NT2/D1 (cell line): ENCODE measurements around the gene SLC9A2.

Experiments used
- DNase-seq: peaks from one replicate; pipeline ENCODE4 v3.0.0-alpha.2; 2011; ENCODE audit warnings: low read depth, low spot score
- H3K27me3 ChIP-seq: 2 replicates; pipeline ENCODE4 v1.6.0; 2011; ENCODE audit warnings: mild to moderate bottlenecking; ENCODE audit not compliant: insufficient read length, insufficient read depth
- H3K36me3 ChIP-seq: 2 replicates; pipeline ENCODE4 v1.6.1; 2011; ENCODE audit warnings: mild to moderate bottlenecking, low read length, mixed read lengths; ENCODE audit not compliant: insufficient read depth, insufficient read length
- H3K4me1 ChIP-seq: 2 replicates; pipeline ENCODE4 v1.5.1; 2011; ENCODE audit not compliant: insufficient read depth, insufficient read length
- H3K4me3 ChIP-seq: 2 replicates; pipeline ENCODE4 v1.5.1; 2011; ENCODE audit warnings: low read depth; ENCODE audit not compliant: insufficient read length
- H3K9ac ChIP-seq: 2 replicates; pipeline ENCODE4 v1.6.0; 2011; ENCODE audit warnings: low read depth; ENCODE audit not compliant: insufficient read length
- H3K9me3 ChIP-seq: 2 replicates; pipeline ENCODE4 v1.5.1; 2011; ENCODE audit warnings: mild to moderate bottlenecking, low read length; ENCODE audit not compliant: insufficient read depth
- SUZ12 ChIP-seq: IDR thresholded peaks from 2 replicates; pipeline ENCODE4 v1.6.1; 2011; ENCODE audit not compliant: insufficient read length, insufficient read depth; ENCODE audit errors: extremely low read depth
- YY1 ChIP-seq: IDR thresholded peaks from 2 replicates; pipeline ENCODE4 v1.6.1; 2011; ENCODE audit not compliant: insufficient read length, insufficient read depth
- ZNF274 ChIP-seq: IDR thresholded peaks from 2 replicates; pipeline ENCODE4 v1.6.1; 2011; ENCODE audit warnings: mild to moderate bottlenecking, low read depth, low read length

SLC9A2 gene

DNA sequence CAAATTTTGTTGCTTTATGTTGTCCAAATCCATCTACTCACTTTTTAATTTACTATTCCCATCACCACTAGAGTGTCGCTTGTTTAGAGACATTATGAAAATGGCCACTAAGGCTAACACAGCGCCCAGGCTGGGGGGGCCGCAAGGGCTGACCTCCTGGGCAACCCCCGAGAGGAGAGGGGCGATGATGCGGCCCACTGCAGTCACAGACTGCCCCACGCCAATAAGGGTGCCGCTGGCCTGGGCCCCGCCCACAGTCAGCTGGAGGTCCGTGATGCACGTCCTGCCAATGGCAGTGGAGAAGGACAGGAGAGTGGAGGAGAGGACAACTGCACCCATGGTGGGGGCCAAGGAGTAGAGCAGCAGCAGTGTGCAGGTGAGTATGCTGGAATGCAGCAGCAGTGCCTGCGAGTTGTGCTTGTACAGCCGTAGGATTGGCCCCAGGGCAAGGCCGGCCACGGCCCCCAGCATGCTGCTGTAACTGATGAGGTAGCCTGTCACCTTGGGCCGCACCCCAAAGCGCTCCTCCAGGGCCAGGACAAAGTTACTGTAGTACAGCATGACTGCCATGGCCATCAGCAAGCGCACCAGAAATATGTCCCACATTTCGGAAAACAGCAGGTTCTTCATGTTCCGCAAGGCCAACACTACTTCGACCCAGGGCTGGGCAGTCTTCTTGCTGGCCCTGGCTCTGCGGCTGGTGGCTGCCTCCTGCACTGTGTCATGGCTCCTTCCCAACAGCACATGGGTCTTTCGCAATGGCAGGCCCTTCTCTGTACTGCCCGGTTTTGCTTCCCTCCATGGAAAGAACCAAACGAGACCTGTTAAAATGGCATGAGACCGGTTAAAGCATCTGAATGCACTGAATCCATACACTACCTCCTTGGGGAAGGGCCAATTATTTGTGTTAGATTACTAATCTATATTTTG is 99.3 kb downstream of the SLC9A2 start:
- no peaks in the 10 kb centered on the region for H3K27me3 ChIP-seq
- no peak for TF ChIP-seq ZNF274
- no peak for TF ChIP-seq YY1
- H3K4me1 ChIP-seq, result no peaks in the 10 kb centered on the region
- no peak overlapping the region for H3K4me3 ChIP-seq
- no peak overlapping the region for H3K9ac ChIP-seq
- H3K36me3 ChIP-seq, result peaks cover 75% of the 10 kb centered on the region
- no peaks in the 10 kb centered on the region for H3K9me3 ChIP-seq
- DNase-seq, result no peak

DNA sequence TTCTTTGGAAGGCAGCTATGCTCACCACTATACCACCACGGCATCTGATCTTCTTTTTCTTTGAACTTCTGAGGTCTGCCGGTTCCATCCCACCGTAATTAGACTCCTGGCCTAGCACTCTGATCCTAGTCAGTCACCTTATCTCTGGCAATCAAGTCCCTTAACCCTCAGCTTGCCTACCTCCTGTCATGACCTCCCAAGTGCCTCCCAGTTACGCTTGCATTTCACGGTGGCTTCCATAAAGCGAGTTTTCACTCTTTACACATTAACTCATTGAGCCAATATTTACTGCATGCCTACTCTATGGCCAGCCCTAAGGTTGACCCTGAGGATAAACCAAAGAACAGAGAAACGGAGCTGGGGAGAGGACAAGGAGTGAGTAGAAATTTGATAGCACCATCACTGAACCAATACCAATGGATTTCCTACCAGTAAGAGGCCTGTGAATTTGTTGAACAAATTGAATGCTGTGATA is 104.7 kb downstream of the SLC9A2 start:
- Histone ChIP-seq H3K4me1 (peaks cover 3% of the 10 kb centered on the region), H3K36me3 (peaks cover 74% of the 10 kb centered on the region), H3K4me3 (no peak overlapping the region), H3K9me3 (no peaks in the 10 kb centered on the region), H3K27me3 (no peaks in the 10 kb centered on the region), H3K9ac (no peak overlapping the region)
- no peak for DNase-seq
- no peak for TF ChIP-seq SUZ12
- no peak for TF ChIP-seq ZNF274
- no peak for TF ChIP-seq YY1

DNA sequence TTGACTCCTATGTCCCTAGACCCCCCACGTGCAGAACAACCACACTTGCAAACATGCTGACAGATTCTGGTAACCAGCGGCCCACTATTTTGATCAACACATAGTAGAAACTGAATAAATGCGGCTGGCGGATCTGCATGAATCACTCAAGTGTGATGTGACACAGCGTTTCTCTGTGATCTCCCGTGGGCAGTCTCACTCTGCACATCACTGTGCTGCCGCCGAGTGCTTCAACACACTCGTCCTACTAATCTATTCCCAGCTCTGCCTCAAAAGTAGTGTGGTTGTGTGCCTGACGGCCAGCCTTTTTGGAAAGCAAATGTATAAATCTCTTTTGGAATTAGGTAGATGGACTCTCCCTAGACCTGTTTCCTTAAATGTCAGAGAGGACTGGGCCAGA is 105.2 kb downstream of the SLC9A2 start:
- Histone ChIP-seq H3K4me1 (peaks cover 3% of the 10 kb centered on the region), H3K9me3 (no peaks in the 10 kb centered on the region), H3K9ac (no peak overlapping the region), H3K4me3 (no peak overlapping the region), H3K27me3 (no peaks in the 10 kb centered on the region), H3K36me3 (peaks cover 69% of the 10 kb centered on the region)
- TF ChIP-seq ZNF274 (no peak), YY1 (no peak), SUZ12 (no peak)
- DNase-seq, result no peak

DNA sequence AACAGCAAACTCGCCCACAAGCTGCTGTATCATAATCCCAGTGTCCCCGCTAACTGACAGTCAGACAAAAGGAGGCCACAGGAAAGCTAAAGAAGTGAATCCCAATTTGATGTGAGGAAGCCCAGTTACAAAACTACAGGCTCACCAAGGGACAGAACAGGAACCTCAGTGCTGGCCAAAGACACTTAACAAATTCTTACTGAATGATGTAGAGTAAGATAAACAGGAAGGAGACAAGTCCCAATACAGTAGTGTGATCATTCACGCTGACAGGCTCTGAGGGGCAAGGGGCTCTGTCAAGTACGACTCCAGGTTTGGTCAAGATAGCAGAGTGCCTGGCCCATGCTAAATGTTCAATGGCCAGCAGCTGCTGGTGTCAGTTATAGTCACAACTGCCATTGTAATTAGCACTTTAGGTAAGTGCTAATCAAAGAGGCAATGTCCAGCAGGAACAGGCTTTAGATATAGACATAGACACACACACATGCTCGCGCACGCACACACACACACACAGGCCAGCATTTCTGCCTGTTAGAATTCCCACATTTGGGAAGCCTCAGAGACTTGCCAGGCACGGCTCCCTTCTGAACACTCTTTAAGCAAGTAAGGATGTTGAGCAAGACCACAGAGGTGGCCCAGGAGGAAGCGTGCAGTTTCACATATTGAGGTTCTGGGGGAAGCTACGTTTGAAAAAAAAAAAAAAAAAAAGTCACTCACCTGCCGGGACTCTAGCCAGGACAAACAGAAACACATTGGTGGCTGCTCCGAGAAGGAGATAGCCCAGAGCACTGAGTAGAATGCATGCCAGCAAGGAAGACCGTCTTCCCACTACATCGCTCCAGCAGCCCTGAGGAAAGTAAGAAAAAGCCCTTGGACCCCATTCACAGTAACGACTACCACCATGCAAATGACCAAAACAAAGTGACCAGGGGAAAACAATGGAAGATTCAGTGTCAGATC is 107.1 kb downstream of the SLC9A2 start:
- H3K27me3 ChIP-seq, result no peaks in the 10 kb centered on the region
- H3K36me3 ChIP-seq, result peaks cover 66% of the 10 kb centered on the region
- H3K4me3 ChIP-seq, result no peak overlapping the region
- no peak for DNase-seq
- no peaks in the 10 kb centered on the region for H3K9me3 ChIP-seq
- no peak for TF ChIP-seq YY1
- no peak for TF ChIP-seq ZNF274
- TF ChIP-seq SUZ12, result no peak
- H3K4me1 ChIP-seq, result peaks cover 3% of the 10 kb centered on the region
- no peak overlapping the region for H3K9ac ChIP-seq

DNA sequence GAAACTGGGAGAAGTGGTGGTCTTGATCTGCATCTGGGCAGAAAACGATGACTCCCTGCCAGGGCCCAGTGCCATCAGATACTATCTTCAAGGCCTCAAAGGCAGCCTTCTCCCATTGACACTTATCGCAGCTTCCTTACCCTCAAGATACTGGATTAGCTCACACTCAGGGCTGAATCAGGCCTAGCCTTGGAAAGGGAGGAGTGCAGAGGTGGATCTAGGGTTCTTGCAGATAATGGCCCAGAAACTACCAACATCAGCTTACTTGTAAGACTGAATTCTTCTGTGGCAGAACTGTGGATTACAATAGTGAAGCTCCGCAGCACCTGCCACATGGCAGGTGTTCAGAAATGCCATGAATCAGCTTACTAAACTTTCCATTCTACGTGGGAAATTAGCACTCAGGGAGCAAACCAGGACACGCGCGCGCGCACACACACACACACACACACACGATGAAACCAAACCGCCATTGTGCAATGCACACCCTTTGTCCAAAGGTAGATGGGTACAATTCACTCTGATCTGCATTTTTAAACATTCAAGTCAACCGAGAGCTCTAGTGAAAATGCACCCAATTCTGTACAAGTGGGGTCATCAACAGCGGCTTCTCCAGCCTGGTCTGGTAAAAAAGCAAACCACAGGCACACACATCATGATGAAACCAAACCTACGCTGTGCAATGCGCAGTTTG is 116.2 kb downstream of the SLC9A2 start:
- DNase-seq, result no peak
- H3K9ac ChIP-seq, result peak overlapping the region; percentile 96
- TF ChIP-seq SUZ12, result no peak
- TF ChIP-seq YY1, result no peak
- TF ChIP-seq ZNF274, result no peak

DNA sequence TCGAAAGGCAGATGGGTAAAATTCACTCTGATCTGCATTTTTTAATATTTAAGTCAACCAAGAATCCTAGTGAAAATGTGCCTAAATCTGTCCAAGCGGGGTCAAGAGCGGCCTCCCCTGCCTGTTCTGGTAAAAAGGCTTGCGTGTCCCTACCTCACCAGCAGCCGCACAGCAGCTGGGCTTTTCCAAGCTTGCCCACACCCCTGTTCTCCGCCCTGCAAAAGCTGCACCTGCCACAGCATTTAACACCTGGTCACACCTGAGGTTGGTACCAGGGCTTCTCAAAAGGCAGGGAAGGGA is 116.7 kb downstream of the SLC9A2 start:
- H3K9me3 ChIP-seq, result no peaks in the 10 kb centered on the region
- TF ChIP-seq YY1 (no peak), ZNF274 (no peak), SUZ12 (no peak)
- DNase-seq, result no peak

More for the DNA sequence above, 116.2 kb downstream of the SLC9A2 start:
- Histone ChIP-seq H3K9me3 (no peaks in the 10 kb centered on the region), H3K4me3 (peak overlapping the region; percentile 95), H3K36me3 (peaks cover 23% of the 10 kb centered on the region), H3K27me3 (no peaks in the 10 kb centered on the region), H3K4me1 (no peaks in the 10 kb centered on the region)

More for the DNA sequence above, 116.7 kb downstream of the SLC9A2 start:
- Histone ChIP-seq H3K9ac (peak overlapping the region; percentile 96), H3K36me3 (peaks cover 18% of the 10 kb centered on the region), H3K4me3 (peak overlapping the region; percentile 95), H3K4me1 (no peaks in the 10 kb centered on the region), H3K27me3 (no peaks in the 10 kb centered on the region)
